Uterus (tissue), 4 donors: ENCODE results near the gene SP140. TPM values are rescaled to one million over a fixed set of nuclear protein-coding genes. Genes with fewer than 3 reads are reported as not detected.

Experiments
- DNase-seq, 2 donors: peaks; one replicate each; pipeline ENCODE4 v3.0.0-alpha.2; 2019 to 2020
- H3K27ac ChIP-seq, 2 donors: fragments of 200-600 bp; sonication (generic); 1 replicate in 1 of 2; 2 replicates in 1 of 2; pipeline ENCODE4 v1.5.1; 2016 to 2018
- H3K27me3 ChIP-seq, 2 donors: fragments of 200-600 bp; sonication (generic); one replicate each; pipeline ENCODE4 v1.5.1; 2018 to 2019; ENCODE audit warnings: control low read depth in 1 of 2
- H3K36me3 ChIP-seq, 2 donors: fragments of 200-600 bp; sonication (generic); one replicate each; pipeline ENCODE4 v1.5.1; 2019; ENCODE audit warnings: control low read depth in 1 of 2
- H3K4me1 ChIP-seq, 2 donors: fragments of 200-600 bp; sonication (generic); one replicate each; pipeline ENCODE4 v1.5.1; 2018 to 2019; ENCODE audit warnings: control low read depth in 1 of 2
- H3K4me3 ChIP-seq, 2 donors: fragments of 200-600 bp; sonication (generic); 1 replicate in 1 of 2; 2 replicates in 1 of 2; pipeline ENCODE4 v1.5.1; 2018 to 2019; ENCODE audit warnings: mild to moderate bottlenecking in 1 of 2
- H3K9me3 ChIP-seq, 2 donors: fragments of 200-600 bp; sonication (generic); one replicate each; pipeline ENCODE4 v1.5.1; 2019; ENCODE audit warnings: control low read depth in 1 of 2
- CTCF ChIP-seq, 4 experiments: fragments of 200-600 bp in 2 of 4; fragments of 450-650 bp in 2 of 4; sonication (generic) in 2 of 4; IDR thresholded peaks; one replicate each; pipeline ENCODE4 v1.5.1; 2016 to 2019; ENCODE audit warnings: antibody characterized with exemption in 4 of 4, mild to moderate bottlenecking in 2 of 4, moderate library complexity in 1 of 4
- POLR2A ChIP-seq, 2 donors: fragments of 450-650 bp; IDR thresholded peaks; one replicate each; pipeline ENCODE4 v1.6.1; 2016; ENCODE audit warnings: antibody characterized with exemption in 2 of 2, mild to moderate bottlenecking in 1 of 2, moderate library complexity in 1 of 2
- intact Hi-C: fragments of 100-400 bp; cut with DNase I; formaldehyde crosslinking; loops from one replicate; pipeline ENCODE4 v1.15.1; 2023; ENCODE audit warnings: low total_unique reads
- total RNA-seq, 4 donors: library from RNA; depleted of rRNA in 3 of 4; stranded (reverse); fragments of >200 nt in 3 of 4; gene quantifications; one replicate each; pipeline versions ENCODE4 v1.1.0 to v1.2.4, GENCODE V29; 2014 to 2023
- donor health status: DM: yes; HTN: yes; CAD: no.

The SP140 gene
- 1 to 10 TPM in 1 of 4 donors, under 1 TPM in 2, not detected in 1; 0.77 to 1.1 (median 0.97) TPM for total RNA-seq

GRCh38 chr2:230225486-230225885 is at the start of gene SP140:
Gene SP140 (plus strand): TSS chr2:230225736. CDS start chr2:230225845, 109 bp downstream.
- no peaks in the 10 kb centered on the region for H3K27me3 ChIP-seq
- no peak within 1 kb of the TSS for H3K4me3 ChIP-seq
- TF ChIP-seq CTCF (IDR thresholded peaks at IDR 0.05), result no peak
- no peak for TF ChIP-seq POLR2A (IDR thresholded peaks at IDR 0.05)
- intact Hi-C loops, result no loop called here
- H3K27ac ChIP-seq, result no peak within 1 kb of the TSS
- no peaks in the 10 kb centered on the region for H3K9me3 ChIP-seq
- no peak for DNase-seq
- H3K4me1 ChIP-seq, result no peaks in the 10 kb centered on the region
- H3K36me3 ChIP-seq, result no peaks in the 10 kb centered on the region

- DNase-seq, result no peak
- Histone ChIP-seq H3K4me1 (no peaks in the 10 kb centered on the region), H3K27ac (no peak overlapping the region), H3K9me3 (no peaks in the 10 kb centered on the region), H3K36me3 (no peaks in the 10 kb centered on the region), H3K27me3 (no peaks in the 10 kb centered on the region), H3K4me3 (no peak overlapping the region)
- intact Hi-C loops, result no loop called here
- TF ChIP-seq CTCF (IDR thresholded peaks at IDR 0.05) (no peak), POLR2A (IDR thresholded peaks at IDR 0.05) (no peak)
These were observed 48.5 kb upstream of the SP140 start for GRCh38 chr2:230176996-230177395.

GRCh38 chr2:230178546-230179485 is 46.7 kb upstream of the SP140 start:
- Histone ChIP-seq H3K9me3 (no peaks in the 10 kb centered on the region), H3K27ac (no peak overlapping the region), H3K36me3 (no peaks in the 10 kb centered on the region), H3K4me1 (no peaks in the 10 kb centered on the region), H3K27me3 (no peaks in the 10 kb centered on the region), H3K4me3 (no peak overlapping the region)
- no peak for TF ChIP-seq CTCF (IDR thresholded peaks at IDR 0.05)
- no peak for TF ChIP-seq POLR2A (IDR thresholded peaks at IDR 0.05)
- intact Hi-C loops, result no loop called here
- DNase-seq, result no peak

DNA sequence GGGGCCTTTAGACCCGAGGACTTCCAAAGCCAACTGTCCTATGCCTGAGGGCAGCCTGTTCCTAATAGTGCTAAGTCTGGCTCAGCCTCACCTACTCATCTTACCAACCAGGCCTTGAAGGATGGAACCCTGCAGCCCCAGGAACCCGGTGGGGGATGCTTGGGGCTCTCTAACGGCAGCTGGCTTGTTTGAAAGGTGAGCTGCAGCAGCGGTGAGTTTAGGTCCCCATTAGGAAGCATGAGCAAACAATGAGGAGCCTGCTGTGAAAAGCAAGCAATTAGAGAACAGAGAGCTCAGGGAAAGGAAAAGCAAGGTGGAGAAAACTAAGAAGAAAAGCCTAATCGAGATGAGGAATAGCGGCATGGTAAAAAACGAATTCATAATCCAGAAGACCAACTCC is 45.6 kb upstream of the SP140 start:
- H3K27ac ChIP-seq, result no peak overlapping the region
- no peaks in the 10 kb centered on the region for H3K36me3 ChIP-seq
- no peak overlapping the region for H3K4me3 ChIP-seq
- intact Hi-C loops, result no loop called here
- TF ChIP-seq CTCF (IDR thresholded peaks at IDR 0.05), result no peak
- no peak for TF ChIP-seq POLR2A (IDR thresholded peaks at IDR 0.05)
- H3K4me1 ChIP-seq, result no peaks in the 10 kb centered on the region
- no peaks in the 10 kb centered on the region for H3K27me3 ChIP-seq
- H3K9me3 ChIP-seq, result no peaks in the 10 kb centered on the region
- no peak for DNase-seq

DNA sequence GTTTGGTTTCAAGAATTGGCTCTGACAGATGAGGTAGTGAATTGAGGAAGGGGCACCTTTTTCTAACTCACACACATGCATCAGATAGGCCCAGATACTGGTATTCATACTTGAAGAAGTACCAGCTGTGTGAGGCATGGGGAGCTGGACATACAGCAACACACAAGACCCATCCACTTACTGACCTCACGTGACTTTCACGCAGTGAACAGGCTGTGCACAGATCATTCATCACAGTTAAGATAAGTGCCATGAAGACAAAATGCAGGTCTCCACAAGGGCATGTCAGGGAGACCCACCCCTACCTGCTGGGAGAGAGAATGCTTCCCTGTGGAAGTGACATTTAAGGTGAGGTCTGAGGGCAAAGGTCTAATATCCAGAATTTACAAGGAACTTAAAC is 44.3 kb upstream of the SP140 start:
- no peak overlapping the region for H3K4me3 ChIP-seq
- no peaks in the 10 kb centered on the region for H3K36me3 ChIP-seq
- TF ChIP-seq CTCF (IDR thresholded peaks at IDR 0.05), result no peak
- no peak for TF ChIP-seq POLR2A (IDR thresholded peaks at IDR 0.05)
- H3K9me3 ChIP-seq, result no peaks in the 10 kb centered on the region
- H3K4me1 ChIP-seq, result no peaks in the 10 kb centered on the region
- DNase-seq, result no peak
- H3K27ac ChIP-seq, result no peak overlapping the region
- H3K27me3 ChIP-seq, result no peaks in the 10 kb centered on the region
- intact Hi-C loops, result no loop called here
